ENCODE results near the gene IL21R. TPM values are rescaled to one million over a fixed set of nuclear protein-coding genes. Genes with fewer than 3 reads are reported as not detected.

Gene IL21R
- total RNA-seq, 5 donors from 2014 or later (not counting 1 experiment from before 2014, with no cell fraction given), result 35.6 to 44.3 (median 38.2) TPM

DNA sequence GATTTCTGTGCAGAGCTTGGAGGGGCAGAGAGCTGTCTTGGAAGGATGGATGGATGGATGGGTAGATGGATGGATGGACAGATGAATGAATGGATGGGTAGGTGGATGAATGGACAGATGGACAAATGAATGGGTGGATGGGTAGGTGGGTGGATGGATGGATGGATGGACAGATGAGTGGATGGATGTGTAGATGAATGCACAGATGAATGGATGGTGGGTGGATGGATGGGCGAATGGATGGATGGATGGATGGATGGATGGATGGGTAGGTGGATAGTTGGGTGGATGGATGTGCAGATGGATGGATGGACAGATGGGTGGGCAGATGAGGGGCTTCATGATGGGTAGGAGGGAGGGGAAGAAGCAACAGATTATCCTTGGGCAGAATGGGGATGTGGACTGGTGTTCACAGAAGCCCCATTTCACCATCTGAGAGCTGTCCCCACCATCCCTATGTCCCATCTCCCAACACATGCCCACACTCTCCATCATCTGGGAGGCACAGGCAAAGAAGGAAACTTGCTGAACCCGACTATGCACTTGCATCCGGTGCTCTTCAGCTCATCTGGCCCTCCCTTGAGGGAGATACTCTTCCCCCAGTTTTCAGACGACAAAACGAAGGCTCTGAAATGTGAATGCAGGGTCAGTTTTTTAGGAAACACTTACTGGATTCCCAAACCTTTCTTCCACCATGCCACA lies 57.2 kb downstream of the IL21R start:
- Mint-ChIP-seq H3K27ac (peak overlapping the region in 1 of 2 donors; percentile 61), H3K27me3 (no peaks in the 10 kb centered on the region), H3K4me1 (peaks cover 56 to 79% (median 67%) of the 10 kb centered on the region in 3 donors), H3K9me3 (no peaks in the 10 kb centered on the region), H3K36me3 (peaks cover 11% of the 10 kb centered on the region), H3K4me3 (no peak overlapping the region)
- ChIA-PET CTCF (interaction anchor here (0.7 to 1.0 kb wide), 3 partner anchors 228 to 288 kb away, joined by 3 to 4 read pairs (median 3); partner anchors contain the start of gene KDM8 (in 1 of the 2)), POLR2A (no interaction called here)
- WGBS (ENCODE audit: insufficient coverage), result 100% methylated on average over 1 of the region's 5 CpGs
- no peaks in the 10 kb centered on the region for H3K27me3 ChIP-seq (replicated peaks in 1 of 2; ENCODE audit: control insufficient read depth in 2 of 2, extremely low read depth in 1 of 2, insufficient read depth in 2 of 2, low read length in 1 of 2)
- peaks cover 10 to 27% of the 10 kb centered on the region in 2 donors for H3K36me3 ChIP-seq (ENCODE audit: control insufficient read depth in 2 of 2, extremely low read depth in 1 of 2, insufficient read depth in 1 of 2, low read length in 1 of 2)
- peak overlapping the region; percentile 10 for H3K27ac ChIP-seq (ENCODE audit: low read length)
- no peaks in the 10 kb centered on the region for H3K9me3 ChIP-seq
- H3K4me1 ChIP-seq (ENCODE audit: control insufficient read depth in 1 of 2, extremely low read depth in 1 of 2, insufficient read depth in 2 of 2, low read length in 2 of 2), result peaks cover 27 to 81% of the 10 kb centered on the region in 2 experiments
- H3K4me3 ChIP-seq (ENCODE audit: control insufficient read depth in 1 of 2, extremely low read depth in 1 of 2, low read length in 1 of 2), result no peak overlapping the region
- ATAC-seq (replicated peaks in 1 of 4) (no peak), DNase-seq (no peak)

DNA sequence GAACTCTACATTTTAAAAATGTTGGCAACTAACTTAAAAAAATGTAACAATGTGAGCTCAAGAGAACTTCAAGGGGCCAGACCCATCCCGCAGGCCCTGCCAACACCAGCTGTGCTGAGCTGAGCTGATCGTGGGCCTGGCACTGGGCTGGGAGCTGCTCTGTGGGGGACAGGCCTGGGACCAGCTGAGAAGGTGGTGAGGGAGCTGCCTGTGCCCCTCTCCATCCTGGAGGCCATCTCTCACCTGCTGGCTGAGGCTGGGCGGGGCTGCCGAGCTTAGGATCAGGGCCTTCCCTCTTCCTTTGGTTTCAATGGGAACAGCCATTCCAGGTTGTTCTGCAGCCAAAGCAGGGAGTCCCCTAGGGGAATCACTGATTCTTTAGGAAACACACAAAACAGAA lies 58.2 kb downstream of the IL21R start:
- no peaks in the 10 kb centered on the region for H3K9me3 ChIP-seq
- peaks cover 15% of the 10 kb centered on the region for H3K36me3 Mint-ChIP-seq
- ATAC-seq (replicated peaks in 1 of 4), result no peak
- H3K27ac ChIP-seq (ENCODE audit: low read length), result peak overlapping the region; percentile 10
- no peaks in the 10 kb centered on the region for H3K9me3 Mint-ChIP-seq
- peaks cover 52 to 78% (median 70%) of the 10 kb centered on the region in 3 donors for H3K4me1 Mint-ChIP-seq
- WGBS (ENCODE audit: insufficient coverage), result no CpG with 5 or more reads among the region's 4 CpGs
- peaks cover 26 to 81% of the 10 kb centered on the region in 2 experiments for H3K4me1 ChIP-seq (ENCODE audit: control insufficient read depth in 1 of 2, extremely low read depth in 1 of 2, insufficient read depth in 2 of 2, low read length in 2 of 2)
- H3K4me3 Mint-ChIP-seq, result peak overlapping the region in 1 of 3 donors; percentile 6
- no peaks in the 10 kb centered on the region for H3K27me3 Mint-ChIP-seq
- ChIA-PET POLR2A (no interaction called here), CTCF (interaction anchor here in 1 of 2 donors (0.6 to 0.9 kb wide), 2 partner anchors 306 to 607 kb away, joined by 3 to 4 read pairs; no protein-coding TSS in a partner anchor)
- H3K27me3 ChIP-seq (replicated peaks in 1 of 2; ENCODE audit: control insufficient read depth in 2 of 2, extremely low read depth in 1 of 2, insufficient read depth in 2 of 2, low read length in 1 of 2), result no peaks in the 10 kb centered on the region
- no peak overlapping the region for H3K4me3 ChIP-seq (ENCODE audit: control insufficient read depth in 1 of 2, extremely low read depth in 1 of 2, low read length in 1 of 2)
- peak overlapping the region; percentile 61 to 72 for H3K27ac Mint-ChIP-seq
- DNase-seq, result no peak
- H3K36me3 ChIP-seq (ENCODE audit: control insufficient read depth in 2 of 2, extremely low read depth in 1 of 2, insufficient read depth in 1 of 2, low read length in 1 of 2), result peaks cover 15 to 34% of the 10 kb centered on the region in 2 donors

DNA sequence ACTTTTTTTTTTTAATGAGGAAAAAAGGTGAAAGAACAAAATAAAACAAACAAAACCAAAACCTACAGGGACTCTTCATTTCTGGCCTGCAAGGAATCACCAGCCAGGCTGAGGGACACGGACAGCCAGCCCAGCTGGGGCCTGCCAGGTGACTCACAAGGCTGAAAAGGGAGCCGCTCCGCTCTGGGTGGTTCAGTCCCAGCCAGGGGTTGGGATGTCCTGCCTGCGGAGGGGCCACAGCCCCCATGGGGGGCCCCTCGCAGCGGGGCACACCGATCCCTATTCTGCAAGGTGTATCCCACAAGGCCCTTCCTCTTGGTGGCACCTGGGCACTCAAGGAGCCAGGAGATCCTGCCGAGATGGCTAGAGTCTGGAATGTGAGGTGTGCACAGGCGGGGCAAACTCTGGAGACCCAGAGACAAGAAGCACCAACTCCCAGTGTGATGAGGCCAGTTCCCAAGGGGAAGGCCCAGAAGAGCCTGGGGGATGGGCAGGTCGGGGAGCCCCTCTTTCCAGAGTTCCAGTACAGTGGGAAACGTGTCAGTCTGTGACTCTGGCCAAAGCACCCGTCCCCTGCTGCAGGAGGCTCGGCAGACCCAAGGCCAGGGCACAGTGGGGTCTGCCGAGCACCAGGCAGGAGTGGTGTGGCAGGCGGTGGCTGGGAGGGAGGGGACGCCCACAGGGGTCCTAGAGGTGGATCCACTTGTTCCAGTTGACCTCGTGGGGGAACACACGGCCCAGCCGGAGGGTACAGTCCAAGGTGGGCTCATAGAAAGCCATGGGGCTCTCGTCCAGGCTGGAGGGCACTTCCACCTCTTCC lies 58.9 kb downstream of the IL21R start:
- WGBS (ENCODE audit: insufficient coverage), result 86% methylated on average over 17 of the region's 20 CpGs
- Histone ChIP-seq H3K9me3 (no peaks in the 10 kb centered on the region), H3K36me3 (ENCODE audit: control insufficient read depth in 2 of 2, extremely low read depth in 1 of 2, insufficient read depth in 1 of 2, low read length in 1 of 2) (peaks cover 15 to 38% of the 10 kb centered on the region in 2 donors), H3K4me3 (ENCODE audit: control insufficient read depth in 1 of 2, extremely low read depth in 1 of 2, low read length in 1 of 2) (no peak overlapping the region), H3K4me1 (ENCODE audit: control insufficient read depth in 1 of 2, extremely low read depth in 1 of 2, insufficient read depth in 2 of 2, low read length in 2 of 2) (peaks cover 19 to 81% of the 10 kb centered on the region in 2 experiments), H3K27ac (ENCODE audit: low read length) (no peak overlapping the region), H3K27me3 (replicated peaks in 1 of 2; ENCODE audit: control insufficient read depth in 2 of 2, extremely low read depth in 1 of 2, insufficient read depth in 2 of 2, low read length in 1 of 2) (no peaks in the 10 kb centered on the region)
- Mint-ChIP-seq H3K9me3 (no peaks in the 10 kb centered on the region), H3K27ac (peak overlapping the region; percentile 44 to 78), H3K27me3 (no peaks in the 10 kb centered on the region), H3K36me3 (peaks cover 19% of the 10 kb centered on the region), H3K4me3 (peak overlapping the region in 1 of 3 donors; percentile 47), H3K4me1 (peaks cover 46 to 76% (median 68%) of the 10 kb centered on the region in 3 donors)
- CTCF ChIA-PET, result interaction anchor here in 1 of 2 donors (0.6 to 0.9 kb wide), 2 partner anchors 307 to 607 kb away, joined by 3 to 4 read pairs; no protein-coding TSS in a partner anchor
- DNase-seq, result no peak
- POLR2A ChIA-PET, result no interaction called here
- no peak for ATAC-seq (replicated peaks in 1 of 4)

GRCh38 chr16:27461483-27462171 lies 59.7 kb downstream of the IL21R start:
- WGBS (ENCODE audit: insufficient coverage), result 91% methylated on average over 12 of the region's 16 CpGs
- peak overlapping the region; percentile 44 to 78 for H3K27ac Mint-ChIP-seq
- ATAC-seq (replicated peaks in 1 of 4), result no peak
- peaks cover 38 to 75% (median 68%) of the 10 kb centered on the region in 3 donors for H3K4me1 Mint-ChIP-seq
- DNase-seq, result no peak
- H3K4me3 Mint-ChIP-seq, result peak overlapping the region in 1 of 3 donors; percentile 47
- peaks cover 15 to 40% of the 10 kb centered on the region in 2 donors for H3K36me3 ChIP-seq (ENCODE audit: control insufficient read depth in 2 of 2, extremely low read depth in 1 of 2, insufficient read depth in 1 of 2, low read length in 1 of 2)
- H3K27ac ChIP-seq (ENCODE audit: low read length), result no peak overlapping the region
- peaks cover 16 to 74% of the 10 kb centered on the region in 2 experiments for H3K4me1 ChIP-seq (ENCODE audit: control insufficient read depth in 1 of 2, extremely low read depth in 1 of 2, insufficient read depth in 2 of 2, low read length in 2 of 2)
- ChIA-PET CTCF (no interaction called here), POLR2A (interaction anchor here in 1 of 2 donors (1.3 to 1.4 kb wide), 2 partner anchors 11 to 227 kb away, joined by 3 to 4 read pairs; no protein-coding TSS in a partner anchor)
- H3K27me3 ChIP-seq (replicated peaks in 1 of 2; ENCODE audit: control insufficient read depth in 2 of 2, extremely low read depth in 1 of 2, insufficient read depth in 2 of 2, low read length in 1 of 2), result no peaks in the 10 kb centered on the region
- no peak overlapping the region for H3K4me3 ChIP-seq (ENCODE audit: control insufficient read depth in 1 of 2, extremely low read depth in 1 of 2, low read length in 1 of 2)
- no peaks in the 10 kb centered on the region for H3K9me3 Mint-ChIP-seq
- H3K36me3 Mint-ChIP-seq, result peaks cover 27% of the 10 kb centered on the region
- no peaks in the 10 kb centered on the region for H3K27me3 Mint-ChIP-seq
- H3K9me3 ChIP-seq, result no peaks in the 10 kb centered on the region

DNA sequence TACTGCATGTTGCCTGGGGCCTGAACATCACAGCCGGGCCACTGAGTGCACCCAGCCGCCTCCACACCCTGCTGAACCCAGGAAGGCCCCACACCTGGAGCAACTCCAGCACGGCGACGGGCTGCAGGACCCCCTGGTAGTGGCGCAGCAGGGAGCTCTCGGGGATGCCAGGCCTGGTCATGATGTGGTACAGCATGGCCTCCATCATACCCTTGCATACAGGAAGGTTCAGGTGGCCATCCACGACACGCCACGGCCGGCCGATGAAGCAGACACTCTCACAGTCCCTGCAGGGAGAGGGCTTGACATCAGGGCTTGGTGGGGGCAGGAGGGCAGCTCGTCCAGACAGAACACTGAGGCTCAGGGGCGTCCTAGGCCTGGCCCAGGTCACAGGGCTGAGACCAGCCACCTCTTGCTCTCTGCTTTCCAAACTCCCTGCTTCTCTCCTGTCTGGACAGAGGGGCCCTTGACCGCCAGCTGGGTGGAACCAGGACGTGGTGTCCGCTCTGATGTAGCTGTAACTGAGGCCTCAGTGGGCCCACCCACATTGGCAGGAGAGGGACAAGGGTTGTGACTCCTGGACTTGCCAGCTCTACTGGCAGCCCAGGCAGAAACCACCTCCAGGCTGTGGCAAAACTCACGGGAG lies 60.3 kb downstream of the IL21R start:
- 94% methylated on average over 17 of the region's 18 CpGs for WGBS (ENCODE audit: insufficient coverage)
- Histone ChIP-seq H3K27me3 (replicated peaks in 1 of 2; ENCODE audit: control insufficient read depth in 2 of 2, extremely low read depth in 1 of 2, insufficient read depth in 2 of 2, low read length in 1 of 2) (no peaks in the 10 kb centered on the region), H3K36me3 (ENCODE audit: control insufficient read depth in 2 of 2, extremely low read depth in 1 of 2, insufficient read depth in 1 of 2, low read length in 1 of 2) (peaks cover 18 to 46% of the 10 kb centered on the region in 2 donors), H3K4me3 (ENCODE audit: control insufficient read depth in 1 of 2, extremely low read depth in 1 of 2, low read length in 1 of 2) (no peak overlapping the region), H3K4me1 (ENCODE audit: control insufficient read depth in 1 of 2, extremely low read depth in 1 of 2, insufficient read depth in 2 of 2, low read length in 2 of 2) (peaks cover 13 to 67% of the 10 kb centered on the region in 2 experiments), H3K27ac (ENCODE audit: low read length) (peak overlapping the region; percentile 93), H3K9me3 (no peaks in the 10 kb centered on the region)
- peaks cover 31 to 69% (median 61%) of the 10 kb centered on the region in 3 donors for H3K4me1 Mint-ChIP-seq
- DNase-seq (no peak), ATAC-seq (replicated peaks in 1 of 4) (no peak)
- no peaks in the 10 kb centered on the region for H3K27me3 Mint-ChIP-seq
- peaks cover 31% of the 10 kb centered on the region for H3K36me3 Mint-ChIP-seq
- H3K4me3 Mint-ChIP-seq, result no peak overlapping the region
- CTCF ChIA-PET, result interaction anchor here in 1 of 2 donors (0.6 kb wide), 1 partner anchor 40 kb away, joined by 3 read pairs; no protein-coding TSS in a partner anchor
- H3K27ac Mint-ChIP-seq, result peak overlapping the region; percentile 49 to 55
- POLR2A ChIA-PET, result interaction anchor here (0.5 to 1.6 kb wide), 5 partner anchors 12 to 1635 kb away, joined by 3 to 7 read pairs (median 4); partner anchors contain the start of gene GTF3C1 (in 1 of the 2)
- no peaks in the 10 kb centered on the region for H3K9me3 Mint-ChIP-seq
